ENCODE measurements around the gene ACTN1.
"Not testable (repeated sequence)": the region's sequence is repeated elsewhere in the genome, so short reads cannot be mapped to it uniquely, and the experiment has no call there.

Gene ACTN1

DNA sequence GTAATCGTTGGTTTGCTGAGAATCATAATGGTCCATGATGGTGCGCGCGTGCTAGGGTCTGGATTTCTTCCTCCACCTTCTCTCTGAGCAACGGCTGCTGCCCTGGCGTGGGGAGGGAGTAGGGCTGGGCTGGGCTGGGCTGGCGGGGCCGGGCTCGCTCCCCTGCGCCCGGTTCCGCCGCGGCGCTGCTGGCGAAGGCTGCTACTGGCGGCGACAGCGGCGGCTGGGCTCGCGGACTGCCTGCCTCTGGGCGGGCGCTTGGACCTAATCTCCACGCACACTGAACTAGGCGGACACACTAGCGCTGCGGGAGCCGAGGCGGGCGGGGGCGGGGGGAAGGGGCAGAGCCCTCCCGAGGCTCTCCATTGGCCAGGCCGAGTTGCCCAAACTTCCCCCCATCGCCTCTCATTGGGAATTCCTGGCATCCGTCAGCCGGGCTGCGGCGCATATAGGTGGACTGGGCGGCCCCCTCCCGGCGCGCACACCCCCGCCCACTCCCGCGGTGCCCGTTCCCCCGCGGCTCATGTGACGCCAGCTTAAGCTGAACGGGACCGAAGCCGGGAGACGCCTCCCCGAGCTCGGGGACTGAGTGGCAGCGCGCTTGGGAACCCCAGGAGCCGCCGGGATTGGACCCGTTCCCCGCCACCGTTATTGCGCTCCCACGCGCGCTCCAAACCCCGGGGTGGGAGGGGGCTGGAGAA lies at the start of gene ACTN1:
Gene ACTN1, minus strand, starts transcription at position 282 of the 701 bp plus-strand sequence. Its CDS starts 246 bp downstream, at position 36.
- peak; percentile 97 for DNase-seq

DNA sequence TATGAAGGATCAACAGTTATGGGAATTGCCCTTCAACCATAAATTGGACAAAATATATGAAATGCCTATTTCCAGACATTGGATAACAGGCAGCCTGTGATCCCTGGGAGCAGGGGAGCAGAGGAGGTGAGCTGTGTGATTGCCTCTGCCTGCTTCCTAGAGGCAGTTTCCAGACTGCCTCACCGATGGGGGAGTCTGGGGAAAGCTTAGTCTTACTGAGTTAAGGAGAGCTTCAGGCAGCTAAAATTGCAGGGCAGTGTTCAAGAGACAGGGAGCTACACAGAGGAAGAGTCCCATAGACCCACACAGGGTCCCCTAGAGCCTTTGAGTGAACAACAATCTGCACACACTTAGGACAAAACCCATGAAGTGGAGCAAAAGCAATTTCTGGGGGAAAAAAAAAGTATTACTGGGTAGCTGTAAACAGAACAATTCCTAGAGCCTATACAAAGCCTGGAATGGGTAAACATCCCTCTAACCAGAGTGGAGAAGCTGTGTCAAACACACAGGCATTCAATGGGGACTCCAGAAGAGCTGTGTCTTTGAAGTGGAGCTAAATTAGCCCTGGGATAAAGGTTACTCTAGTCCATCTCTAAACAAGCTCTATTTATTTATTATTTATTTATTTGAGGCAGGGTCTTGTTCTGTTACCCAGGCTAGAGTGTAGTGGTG lies 48.3 kb upstream of the ACTN1 start:
- no peak for DNase-seq

DNA sequence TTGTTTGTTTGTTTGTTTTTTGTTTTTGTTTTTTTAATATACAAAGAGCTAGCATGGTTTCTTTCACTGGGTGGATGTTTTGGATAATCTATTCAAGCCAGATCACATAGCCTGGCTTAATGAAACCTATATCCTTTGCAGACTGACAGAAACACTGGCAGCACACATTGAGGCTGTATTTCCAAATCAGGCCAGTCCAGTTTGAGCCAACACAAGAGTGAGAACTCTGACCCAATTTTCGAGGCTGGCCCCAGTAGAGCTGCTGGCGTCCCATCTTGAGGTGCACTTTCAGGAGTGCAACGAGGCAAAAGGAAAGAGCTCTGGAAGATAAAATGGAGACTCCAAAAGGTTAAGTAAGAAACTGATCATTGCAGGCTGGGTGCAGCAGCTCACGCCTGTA lies 43.9 kb upstream of the ACTN1 start:
- DNase-seq: no peak

DNA sequence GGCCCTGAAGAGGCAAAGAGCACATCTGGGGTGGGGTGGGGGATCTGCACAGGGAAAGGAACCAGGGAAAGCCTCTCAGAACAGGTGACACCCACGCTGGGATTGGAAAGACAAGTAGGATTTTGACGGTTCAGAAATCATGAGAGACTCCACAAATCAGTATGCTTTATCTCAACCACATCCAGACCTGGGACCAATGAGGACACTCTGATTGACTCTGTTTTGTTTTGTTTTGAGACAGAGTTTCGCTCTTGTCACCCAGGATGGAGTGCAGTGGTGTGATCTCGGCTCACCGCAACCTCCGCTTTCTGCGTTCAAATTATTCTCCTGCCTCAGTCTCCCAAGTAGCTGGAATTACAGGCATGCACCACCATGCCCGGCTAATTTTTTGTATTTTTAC lies 43.0 kb upstream of the ACTN1 start:
- DNase-seq: not testable (repeated sequence)

DNA sequence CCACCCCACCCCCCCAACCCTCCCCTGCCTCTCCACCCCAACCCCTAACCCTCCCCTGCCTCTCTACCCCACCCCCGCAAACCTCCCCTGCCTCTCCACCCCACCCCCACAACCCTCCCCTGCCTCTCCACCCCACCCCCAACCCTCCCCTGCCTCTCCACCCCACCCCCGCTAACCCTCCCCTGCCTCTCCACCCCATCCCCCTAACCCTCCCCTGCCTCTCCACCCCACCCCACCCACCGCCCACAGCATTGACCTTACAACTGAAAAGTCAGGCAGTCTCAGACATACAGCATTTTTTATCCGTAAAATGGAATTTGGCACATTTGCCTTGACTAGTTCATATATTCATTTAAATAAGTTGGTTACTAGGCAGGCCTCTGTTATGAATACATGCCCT lies 38.6 kb upstream of the ACTN1 start:
- no peak for DNase-seq

DNA sequence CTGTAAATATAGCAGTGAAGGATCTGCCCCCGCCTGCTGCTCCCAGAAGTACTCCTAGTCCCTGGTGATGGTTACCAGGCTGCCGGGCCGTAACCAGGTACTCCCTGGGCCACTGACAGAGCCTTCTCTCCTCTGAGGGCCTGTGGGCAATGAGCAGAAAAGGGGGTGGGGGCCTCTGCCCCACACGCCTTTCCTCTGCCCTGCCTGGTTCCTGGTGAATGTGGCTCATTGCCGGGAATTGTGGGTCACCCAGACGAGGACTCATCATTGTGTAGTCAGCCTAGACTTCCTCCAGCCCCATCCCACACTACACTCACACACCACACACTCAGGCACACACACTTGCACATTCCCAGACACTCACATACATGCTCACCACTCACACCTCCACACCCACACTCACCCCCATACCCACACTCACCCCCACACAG lies 35.7 kb upstream of the ACTN1 start:
- DNase-seq: peak; percentile 74

DNA sequence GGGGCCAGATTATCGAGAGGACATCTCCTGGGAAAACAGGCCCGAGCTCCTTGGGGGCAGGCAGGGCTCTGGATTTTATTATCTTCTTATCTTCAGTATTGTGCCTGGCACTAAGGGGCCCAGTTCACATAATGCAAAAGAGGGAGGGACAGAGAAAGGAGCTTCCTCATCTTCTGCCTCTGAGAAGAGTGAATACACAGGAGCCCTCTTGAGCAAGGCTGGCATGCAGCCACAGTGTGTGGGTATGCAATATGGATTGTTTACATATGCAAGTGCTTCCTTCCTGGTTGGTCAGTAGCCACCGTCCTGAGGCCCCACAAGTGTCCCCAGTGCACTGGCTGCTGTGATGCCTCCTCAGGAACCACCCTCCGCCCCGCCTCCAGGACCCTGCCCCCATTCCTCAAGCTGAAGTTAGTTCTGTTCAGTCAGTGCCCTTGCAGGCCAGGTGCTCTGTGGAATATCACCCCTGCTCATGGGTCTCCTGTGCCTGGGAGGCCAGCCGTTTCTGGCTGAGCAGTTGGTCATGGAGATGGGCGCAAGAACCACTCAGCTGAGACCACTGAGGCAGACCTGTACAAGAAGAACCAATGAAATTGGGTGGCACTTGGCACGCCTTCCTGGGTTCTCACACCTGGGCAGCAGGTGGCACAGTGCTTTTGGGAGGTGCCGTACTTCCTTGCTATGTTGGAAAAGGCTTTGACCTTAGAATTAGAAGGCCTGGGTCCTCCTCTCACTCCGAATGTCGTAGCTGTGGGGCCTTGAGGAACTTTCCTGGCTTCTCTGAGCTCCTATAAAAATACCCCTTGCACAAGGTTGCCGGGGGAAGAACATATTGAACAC lies 35.1 kb upstream of the ACTN1 start:
- peak; percentile 93 for DNase-seq

DNA sequence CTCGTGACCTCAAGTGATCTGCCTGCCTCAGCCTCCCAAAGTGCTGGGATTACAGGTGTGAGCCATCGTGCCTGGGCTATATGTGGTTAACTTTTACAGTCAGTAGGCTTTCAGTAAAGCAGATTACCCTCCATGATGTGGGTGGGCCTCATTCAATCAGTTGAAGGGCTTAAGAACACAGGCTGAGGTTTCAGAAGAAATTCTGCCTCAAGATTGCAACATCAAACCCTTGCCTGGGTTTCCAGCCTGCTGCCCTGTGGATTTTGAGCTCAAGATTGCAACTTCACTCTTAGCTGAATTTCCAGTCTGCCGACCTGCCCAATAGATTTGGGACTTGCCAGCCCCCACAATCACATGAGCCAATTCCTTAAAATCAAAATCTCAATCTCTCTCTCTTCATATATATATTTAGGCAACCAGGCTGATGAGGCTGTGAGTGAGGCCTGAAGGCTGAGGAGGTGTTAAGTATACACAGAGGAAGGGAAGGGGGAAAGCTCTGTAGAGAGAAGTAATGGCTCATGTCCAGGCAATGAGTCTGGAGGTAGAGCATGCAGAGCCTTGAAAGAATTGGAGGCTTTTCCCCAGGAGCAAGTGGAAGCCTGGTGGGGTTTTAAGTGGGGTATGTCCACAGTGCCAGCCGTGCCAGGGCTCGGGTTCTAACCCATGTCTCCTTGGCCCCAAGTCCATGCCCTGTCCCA lies 33.3 kb upstream of the ACTN1 start:
- DNase-seq: peak; percentile 63

DNA sequence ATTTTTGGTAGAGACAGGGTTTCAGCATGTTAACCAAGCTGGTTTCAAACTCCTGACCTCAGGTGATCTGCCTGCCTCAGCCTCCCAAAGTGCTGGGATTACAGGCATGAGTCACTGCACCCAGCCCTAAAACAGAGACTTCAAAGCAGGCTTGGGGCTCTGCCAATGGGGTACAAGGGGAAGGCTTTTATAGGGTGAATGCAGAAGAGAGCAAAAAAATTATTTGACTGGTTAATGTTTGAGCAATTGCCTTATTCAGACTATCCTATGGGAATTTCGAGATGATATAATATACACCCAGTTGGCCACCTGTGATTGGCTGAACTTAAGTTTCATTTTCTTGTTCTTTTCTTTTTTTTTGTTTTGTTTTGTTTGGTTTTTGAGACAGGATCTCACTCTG lies 31.5 kb upstream of the ACTN1 start:
- DNase-seq: peak; percentile 75

DNA sequence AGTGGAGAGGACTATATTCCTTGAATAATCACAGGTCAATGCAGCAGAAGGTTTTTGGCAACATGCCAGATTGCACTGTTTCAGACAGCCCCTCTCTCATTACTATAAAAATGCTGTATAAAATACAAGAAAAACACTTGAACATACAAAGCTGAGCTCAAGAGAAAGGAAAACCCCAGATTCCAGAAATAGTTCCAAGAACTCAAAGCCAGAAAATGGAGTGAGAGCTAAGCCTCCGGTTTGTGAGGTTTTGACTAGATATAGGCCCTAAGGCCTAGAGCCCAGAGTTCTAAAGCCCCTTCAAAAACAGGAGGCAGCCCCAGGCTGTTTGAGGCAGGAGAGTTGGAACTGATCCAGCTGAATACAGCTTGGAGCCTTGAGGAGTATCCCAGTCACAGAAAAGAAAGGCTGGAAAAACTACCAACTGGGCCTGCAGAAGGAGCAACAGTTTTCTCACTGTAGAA lies 29.4 kb upstream of the ACTN1 start:
- no peak for DNase-seq

DNA sequence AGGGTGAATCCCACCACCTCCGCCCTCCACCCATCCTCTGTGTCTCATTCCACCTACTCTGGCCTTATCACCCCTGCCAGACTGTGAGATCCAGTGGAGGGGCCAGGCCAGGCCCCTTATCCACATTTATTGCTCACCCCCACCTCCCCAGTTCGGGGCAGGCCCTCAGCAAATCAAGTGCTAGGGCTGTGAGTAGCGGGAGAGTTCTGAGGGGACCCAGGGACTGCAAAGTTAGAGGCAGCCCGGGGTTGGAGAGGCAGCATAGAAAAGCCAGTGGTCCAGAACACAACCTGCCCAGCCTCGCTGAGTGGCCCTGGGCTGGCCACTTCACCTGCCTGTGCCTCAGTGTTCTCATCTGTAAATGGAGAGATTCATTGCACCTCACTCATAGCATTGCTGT lies 27.2 kb upstream of the ACTN1 start:
- no peak for DNase-seq

DNA sequence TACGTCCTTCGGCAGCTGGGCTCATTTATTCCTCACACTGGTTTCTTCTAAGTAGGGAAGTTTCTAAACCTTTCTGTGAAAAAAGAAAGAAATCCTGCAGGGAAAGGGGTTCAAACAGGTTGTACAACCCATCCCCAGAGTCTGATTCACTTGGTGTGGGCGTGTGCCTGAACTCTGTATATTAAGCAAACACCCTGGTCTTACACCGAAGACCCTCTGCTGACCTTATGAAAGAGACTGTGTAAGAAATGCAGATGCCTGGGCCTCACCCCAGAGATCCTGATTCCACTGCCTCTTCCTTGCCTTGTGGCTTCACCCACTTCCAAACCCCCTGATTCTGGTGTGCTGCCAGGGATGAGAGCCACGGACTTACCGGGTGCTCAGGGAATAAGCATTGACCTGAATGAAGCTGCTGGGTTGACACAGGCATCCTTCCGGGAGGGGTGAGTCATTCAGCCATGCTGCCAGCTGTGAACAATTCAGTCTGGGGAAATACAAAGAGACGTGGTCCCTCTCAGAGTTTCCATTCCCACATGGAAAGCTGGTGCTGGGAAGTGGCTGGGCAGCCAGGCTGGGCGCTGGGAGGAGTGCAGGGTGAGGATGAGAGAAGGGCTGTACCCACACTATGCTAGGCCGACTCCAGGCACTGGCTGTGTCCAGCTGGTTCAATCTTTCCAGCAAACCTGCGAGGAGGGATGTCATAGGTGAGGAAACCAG lies 26.5 kb upstream of the ACTN1 start:
- peak; percentile 67 for DNase-seq

DNA sequence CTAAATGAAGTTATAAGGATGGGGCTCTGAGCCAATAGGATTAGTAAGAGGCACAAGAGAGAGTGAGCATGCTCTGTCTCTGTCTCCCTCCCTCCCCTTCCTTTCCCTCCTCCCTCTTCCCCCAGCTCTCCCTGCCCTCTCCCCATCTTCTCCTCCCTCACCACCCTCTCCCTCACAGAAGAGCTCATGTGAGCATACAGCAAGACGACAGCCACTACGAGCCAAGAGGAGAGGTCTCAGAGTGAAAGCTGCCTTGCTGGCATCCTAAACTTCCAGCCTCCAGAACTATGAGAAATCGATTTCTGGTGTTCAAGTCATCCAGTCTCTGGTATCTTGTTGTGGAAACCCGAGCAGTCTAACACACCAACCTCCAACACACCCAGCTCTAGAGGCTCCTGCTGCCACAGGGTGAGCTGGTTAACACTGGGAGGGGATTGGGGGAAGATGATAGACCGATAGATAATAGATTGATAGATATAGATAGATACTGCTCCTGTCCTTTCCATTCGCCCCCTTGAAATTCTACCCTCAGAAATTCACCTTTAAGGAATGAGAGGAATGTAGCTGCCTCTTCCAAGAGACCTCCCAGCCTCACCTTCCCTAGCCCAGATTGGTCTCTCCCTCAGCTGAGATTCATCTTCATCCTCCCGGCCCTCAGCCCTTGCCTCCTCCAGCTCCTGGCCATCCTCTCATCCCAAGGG lies 25.8 kb upstream of the ACTN1 start:
- DNase-seq: no peak

DNA sequence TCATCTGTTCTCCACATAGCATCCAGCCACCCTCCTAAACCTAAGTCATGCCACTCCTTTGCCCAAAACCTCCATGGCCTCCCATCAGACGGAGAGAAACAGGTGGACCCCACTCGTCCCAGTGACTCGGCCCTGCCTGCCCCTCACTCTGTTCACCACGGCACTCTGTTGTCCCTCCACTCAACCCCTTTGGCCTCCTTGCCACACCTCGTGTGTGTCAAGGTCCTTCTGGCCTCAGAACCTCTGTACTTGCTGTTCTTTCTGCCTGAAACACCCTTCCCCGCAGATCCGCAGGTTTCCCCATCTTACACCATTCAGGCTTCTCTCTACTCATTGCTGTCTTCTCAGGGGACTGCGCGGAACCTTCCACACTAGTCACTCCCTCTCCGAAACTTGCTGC lies 24.5 kb upstream of the ACTN1 start:
- DNase-seq: no peak

DNA sequence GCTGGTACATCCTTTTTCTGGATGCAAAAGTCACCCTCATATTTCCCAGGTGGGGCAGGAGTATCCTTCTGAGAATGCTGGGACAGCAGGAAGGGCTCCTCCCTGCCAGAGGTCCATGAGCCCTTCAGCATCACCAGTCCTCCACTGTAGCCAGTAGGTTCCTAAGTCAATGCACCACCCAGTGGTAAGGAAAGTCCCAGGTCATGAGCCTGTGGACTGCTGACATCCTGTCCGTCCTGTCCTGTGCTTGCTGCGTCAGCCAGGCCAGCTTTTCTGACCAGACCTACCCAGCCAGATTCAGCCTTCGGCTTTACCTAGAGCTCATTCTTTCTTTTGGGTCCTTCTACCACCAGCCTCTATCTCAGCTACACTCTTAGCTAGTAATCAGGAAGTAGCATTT lies 23.0 kb upstream of the ACTN1 start:
- DNase-seq: peak; percentile 38

DNA sequence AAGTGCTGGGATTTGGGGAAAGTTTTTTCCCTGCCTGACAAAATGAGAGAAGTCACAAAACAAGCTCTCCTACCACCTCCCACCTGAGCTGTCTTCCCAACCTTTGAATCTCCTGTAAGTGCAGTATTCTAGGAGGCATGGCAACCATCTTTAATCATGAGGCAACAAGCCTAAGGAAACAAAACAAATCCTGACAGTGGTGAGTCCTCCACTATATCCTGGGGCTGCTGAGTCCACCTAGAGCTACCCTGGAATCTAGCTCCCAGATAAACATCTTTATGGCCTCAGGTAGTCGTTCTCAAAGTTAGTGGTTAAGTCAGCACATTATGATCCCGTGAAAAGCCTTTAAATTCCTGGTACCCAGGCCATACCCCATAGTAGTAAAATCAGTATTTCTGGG lies 22.3 kb upstream of the ACTN1 start:
- DNase-seq: no peak

DNA sequence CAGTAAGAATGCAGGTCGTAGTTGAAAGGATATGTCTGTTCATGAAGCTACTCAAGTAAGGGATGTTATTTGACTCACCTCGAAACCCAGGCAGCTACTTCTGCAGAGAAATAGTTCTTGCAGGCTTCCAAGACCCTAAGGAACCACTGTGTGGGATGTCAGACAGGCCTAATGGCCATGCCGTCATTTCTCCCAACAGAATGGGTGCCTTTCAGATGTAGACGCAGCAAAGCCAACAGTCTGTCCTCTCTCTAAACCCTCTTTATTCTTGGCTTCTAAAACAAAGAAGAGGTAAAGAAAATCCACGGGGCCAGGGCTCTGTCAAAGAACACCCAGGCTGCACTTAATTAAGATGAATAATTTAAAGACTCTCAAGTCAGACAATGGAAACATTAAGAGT lies 19.0 kb upstream of the ACTN1 start:
- no peak for DNase-seq

DNA sequence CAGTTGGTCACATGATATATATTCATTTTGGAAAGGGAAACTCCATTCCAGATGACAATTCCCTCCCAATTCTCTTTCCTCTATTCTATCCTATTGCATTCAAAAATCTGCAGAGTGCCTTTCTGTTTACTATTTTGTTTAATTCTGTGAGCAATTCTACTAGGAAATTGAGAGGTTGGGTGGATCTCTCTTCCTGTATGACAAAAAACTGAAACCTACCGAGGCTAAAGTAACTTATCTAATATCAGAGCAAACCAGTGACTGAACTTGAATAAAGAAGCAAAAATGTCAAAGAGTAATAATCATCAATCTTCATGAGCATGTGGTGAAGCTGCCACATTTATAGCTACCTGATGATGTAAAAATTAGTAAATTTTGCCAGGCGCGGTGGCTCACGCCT lies 16.6 kb upstream of the ACTN1 start:
- no peak for DNase-seq

DNA sequence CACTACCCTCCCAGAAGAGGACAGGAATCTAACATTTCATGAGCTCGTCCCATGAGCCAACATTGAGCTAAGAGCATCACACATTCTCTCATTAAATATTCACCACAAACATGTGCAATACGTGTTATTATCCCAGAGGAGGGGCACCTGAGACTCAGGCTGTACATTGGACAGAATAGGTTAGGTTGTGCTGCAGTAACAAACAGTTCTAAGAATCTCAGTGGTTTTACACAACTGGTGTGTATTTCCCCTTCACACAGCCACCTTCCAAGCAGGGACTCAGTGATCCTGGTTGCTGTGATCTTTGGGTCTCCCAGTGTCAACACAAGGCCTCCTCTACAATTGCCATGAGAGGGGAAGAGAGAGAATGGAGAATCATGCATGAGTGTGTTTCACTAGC lies 15.0 kb upstream of the ACTN1 start:
- no peak for DNase-seq

DNA sequence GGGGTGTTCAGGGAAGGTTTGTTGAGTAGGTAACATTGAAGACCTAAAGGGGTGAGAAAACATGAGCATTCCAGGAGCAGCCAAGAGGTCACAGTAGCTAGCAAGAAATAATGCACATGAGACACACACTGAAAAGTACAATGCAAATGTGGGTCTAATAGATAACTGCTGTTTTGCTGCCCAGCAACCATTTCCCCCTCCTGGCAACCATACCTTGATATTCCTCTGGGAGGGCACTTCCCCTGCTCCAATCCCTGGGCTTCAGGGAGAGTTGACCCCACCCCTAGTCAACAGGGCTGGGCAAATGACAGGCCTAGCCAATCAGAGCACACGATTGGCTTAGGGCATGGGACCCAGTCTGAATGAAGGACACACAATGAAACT lies 8.5 kb upstream of the ACTN1 start:
- no peak for DNase-seq

DNA sequence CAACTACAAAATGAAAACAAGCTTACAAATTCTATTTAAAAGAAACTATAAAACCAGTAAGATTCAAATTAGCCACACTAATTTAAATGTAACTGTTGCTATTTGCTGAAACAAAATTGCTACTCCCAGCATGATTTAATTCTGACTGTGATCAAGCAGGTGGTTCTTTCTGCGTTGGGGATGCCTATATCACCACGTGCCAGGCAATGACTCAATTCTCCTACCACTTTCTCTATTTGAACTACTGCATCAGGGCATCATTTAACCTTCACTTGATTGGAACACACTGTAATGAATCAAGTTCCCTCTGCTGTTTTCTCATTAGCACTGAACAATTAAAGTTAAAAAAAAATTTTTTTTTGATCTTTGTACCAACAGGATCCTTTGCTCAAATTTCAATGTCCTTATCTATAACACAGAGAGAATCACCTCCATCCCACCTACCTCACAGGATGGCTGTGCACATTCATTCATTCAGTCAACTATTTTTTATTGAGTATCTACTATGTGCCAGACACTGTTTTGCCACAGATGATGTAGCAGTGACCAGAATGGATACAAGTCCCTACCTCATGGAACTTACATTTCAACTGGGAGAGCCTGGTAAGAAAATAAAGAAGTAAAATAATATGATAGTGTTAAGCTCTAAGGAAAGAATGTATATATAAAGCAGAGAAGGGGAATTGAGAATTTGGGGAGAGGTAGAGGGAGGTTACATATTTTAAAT lies 8.0 kb upstream of the ACTN1 start:
- DNase-seq: no peak

Data from suppressor macrophage treated with lipopolysaccharide for 4 hours (primary cell).